Renal cortex interstitium (tissue), 11 donors: ENCODE data around the gene POLR2F. TPM values are rescaled to one million over a fixed set of nuclear protein-coding genes. Genes with fewer than 3 reads are reported as not detected.
"Not testable (repeated sequence)": the region's sequence is repeated elsewhere in the genome, so short reads cannot be mapped to it uniquely, and the experiment has no call there.

Experiments
- DNase-seq, 11 donors: peaks; one replicate each; pipeline ENCODE4 v3.0.0-alpha.2; 2013; ENCODE audit warnings: low read depth in 9 of 11, low spot score in 4 of 11; ENCODE audit errors: extremely low read depth in 1 of 11
- polyA plus RNA-seq, 3 donors: library from polyadenylated mRNA; unstranded; fragments of 120-200 nt; gene quantifications; one replicate each; pipeline ENCODE4 v1.2.1, GENCODE V29; 2013; ENCODE audit not compliant: insufficient read length in 3 of 3

POLR2F gene
- polyA plus RNA-seq, 3 donors = 65.2 to 86.6 (median 69.3) TPM

GRCh38 chr22:37970864-37971263, 17.4 kb downstream of the POLR2F start:
- DNase-seq = no peak

DNA sequence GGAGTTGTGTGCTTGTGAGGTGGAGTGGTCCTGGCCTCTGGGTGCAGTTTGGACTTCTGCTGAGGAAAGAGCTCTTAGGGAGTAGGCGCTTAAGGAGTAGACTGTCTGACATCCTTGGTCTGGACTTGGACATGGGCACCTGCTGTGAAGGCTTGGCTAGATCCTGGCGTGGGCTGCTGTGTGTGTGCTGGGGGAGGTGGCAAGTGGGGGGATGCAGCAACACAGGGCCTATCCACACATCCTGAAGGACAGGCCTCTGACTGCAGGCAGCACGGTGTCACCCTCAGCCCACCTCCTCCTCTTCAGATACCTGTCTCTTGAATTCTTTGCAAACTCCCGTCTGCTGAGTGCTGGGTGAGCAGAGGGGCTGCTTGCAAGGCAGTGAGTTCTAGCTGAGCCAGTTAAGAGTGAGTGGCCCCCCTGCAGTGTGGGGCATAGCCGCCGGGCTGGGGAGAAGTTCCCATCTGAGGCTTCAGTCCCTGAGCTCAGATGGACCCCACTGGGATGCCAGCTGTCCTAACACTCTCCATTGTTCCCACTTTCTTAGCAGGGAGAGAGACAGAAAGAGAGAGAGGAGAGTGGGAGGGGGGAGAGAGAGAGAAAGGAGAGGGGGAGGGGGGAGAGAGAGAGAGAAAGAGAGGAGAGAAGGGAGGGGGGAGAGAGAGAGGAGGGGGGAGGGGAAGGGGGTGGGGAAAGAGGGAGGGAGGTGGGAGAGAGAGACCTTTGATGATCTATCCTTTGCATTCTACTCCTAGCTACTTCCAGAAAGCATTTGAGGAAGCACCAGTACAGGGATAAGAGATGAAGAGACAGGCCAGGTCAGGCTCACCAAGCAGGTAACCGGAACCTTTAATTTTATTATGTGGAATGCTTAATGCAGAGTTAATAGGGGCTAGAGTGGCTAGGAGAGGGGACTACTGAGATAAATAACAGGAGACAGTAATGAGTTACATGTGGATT, 18.3 kb downstream of the POLR2F start:
- DNase-seq = no peak

- DNase-seq = no peak
Measured at GRCh38 chr22:37972527-37972926, 19.0 kb downstream of the POLR2F start.

- DNase-seq = no peak
Measured at GRCh38 chr22:37973271-37974170, 20.0 kb downstream of the POLR2F start.

DNA sequence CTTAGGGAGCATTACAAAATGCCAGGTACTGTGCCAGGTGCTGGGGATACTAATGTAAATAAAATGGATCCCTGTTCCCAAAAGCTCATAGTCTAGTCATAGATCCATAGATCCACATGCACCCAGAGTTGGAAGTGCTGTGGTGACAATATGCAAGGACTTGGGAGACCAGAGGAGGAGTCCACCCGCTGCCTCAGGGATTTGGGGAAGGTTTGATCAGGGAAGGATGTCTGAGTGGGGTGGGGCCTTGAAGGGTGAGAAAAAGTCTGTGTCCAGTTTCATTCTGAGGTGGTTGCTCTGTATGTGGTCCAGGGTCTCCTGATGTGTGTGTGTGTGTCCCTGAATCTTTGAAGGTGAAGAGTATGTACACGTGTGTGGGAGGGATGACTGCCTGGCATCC, 21.7 kb downstream of the POLR2F start:
- no peak for DNase-seq

DNA sequence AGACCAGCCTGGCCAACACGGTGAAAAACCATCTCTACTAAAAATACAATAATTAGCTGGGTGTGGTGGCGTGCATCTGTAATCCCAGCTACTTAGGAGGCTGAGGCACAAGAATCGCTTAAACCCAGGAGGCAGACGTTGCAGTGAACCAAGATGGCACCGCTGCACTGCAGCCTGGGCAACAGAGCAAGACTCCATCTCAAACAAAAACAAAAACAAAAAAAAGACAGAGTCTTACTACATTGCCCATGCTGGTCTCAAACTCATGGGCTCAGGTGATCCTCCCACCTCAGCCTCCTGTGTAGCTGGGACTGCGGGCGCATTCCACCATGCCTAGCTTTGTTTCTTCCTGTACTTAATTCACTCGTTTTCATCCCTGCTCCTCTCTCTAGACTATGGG, 22.5 kb downstream of the POLR2F start:
- not testable (repeated sequence) for DNase-seq

DNA sequence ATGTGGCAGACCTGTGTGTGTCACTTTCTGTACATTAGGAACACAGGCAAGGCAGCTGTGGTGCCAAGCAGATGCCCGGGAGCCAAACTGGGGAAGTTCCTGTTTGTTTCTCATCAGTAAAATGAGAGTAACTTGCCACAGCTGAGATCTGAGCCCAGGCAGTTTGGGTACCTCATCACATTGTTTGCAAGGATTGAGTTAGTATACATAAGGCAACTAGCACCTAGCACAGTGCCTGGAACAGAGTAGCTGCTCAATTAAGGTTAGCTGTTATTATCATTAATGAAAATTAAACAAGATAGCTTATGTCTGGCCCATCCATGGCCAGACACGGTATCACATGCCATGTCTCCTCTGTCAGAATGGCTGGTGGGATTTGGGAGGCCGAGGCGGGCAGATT, 23.0 kb downstream of the POLR2F start:
- DNase-seq = no peak

- DNase-seq = no peak
Measured at GRCh38 chr22:37979782-37980181, 26.3 kb downstream of the POLR2F start.

GRCh38 chr22:37981282-37982011, 27.9 kb downstream of the POLR2F start:
- DNase-seq = no peak

DNA sequence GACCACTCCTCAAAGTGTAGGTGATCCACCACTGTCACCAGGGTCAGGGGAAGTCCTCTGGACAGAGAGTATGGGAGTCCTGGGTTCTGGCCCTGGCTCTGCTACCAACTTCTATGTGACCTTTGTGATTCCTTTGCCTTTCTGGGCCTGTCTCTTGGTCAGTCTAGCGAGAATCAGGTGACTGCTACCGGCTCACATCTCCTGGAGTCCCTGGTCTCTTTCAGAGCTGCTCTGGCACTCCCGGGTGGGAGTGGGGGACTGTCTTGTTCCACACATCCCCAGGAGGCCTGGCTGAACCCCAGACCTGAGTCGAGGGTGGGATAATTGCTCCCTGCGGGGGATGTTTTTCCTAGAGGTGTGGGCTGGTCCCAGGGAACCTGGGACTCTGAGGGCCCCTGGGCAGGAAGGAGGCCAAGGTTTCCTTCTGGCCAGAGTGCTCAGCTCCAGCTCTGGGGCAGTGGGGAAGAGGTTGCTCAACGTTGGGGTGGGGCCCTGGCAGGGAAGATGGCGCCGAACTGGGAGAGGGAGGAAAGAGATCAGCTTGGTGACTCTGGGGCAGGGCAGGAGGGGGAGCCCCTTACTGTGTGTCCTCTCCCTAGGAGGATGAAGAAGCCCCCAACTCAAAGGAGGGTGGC, 28.8 kb downstream of the POLR2F start:
- no peak for DNase-seq

- peak in 2 of 11 donors; percentile 7 to 13 for DNase-seq
Measured at GRCh38 chr22:37982938-37983859, 29.7 kb downstream of the POLR2F start.

GRCh38 chr22:37983860-37984791, 30.6 kb downstream of the POLR2F start, which contains the start of gene SOX10:
SOX10 (minus strand) TSS chr22:37984555; CDS start chr22:37983784, 771 bp downstream.
- DNase-seq = no peak

DNA sequence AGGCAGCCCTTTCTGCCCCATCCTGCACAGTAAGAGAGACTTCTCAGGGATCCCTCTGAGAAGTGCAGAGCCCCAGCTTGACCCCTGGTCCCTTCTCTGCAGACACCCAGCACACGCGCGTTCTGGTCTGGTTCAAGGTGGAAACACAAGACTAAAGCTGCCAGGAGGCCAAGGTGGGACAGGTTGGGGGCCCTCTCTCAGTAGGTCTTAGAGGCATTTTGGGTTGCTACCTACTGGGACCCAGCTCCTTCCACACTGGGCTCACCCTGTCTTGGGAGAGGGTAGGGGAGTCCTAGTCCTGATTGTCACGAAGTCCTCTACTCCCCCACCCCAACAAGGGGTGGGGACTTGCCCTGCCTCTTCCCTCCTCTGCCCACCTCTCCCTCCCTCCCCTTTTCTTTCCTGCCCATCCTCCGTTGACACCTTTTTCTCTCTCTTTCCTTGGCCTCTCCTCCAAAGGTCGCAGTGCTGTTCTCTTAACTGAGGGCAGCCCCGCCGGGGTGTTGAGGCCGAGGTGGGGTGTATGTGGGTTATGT, 31.6 kb downstream of the POLR2F start:
- DNase-seq = no peak

DNA sequence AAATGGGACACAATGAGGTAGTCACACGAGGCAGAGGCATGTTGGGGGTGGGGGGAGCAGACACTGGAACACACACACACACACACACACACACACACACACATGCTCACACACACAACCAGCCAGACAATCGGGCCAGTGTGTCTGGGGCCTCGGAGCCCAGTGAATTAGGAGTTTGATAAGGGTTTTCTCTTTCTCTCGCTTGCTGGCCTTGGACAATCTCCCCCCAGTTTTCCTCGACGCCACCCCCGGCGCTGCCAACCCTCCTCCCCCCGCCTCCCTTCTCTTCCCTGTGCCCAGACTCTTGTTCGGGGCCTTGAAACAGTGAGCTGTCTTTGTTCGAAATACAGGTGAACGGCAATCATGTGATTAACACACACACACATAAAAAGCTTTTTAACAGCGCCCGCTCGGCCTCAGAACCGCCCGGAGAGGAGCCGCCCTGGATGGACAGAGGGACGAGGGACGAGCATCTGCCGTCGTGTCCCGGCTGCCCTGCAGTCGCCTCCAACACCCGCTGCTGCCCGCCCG, 32.3 kb downstream of the POLR2F start:
- no peak for DNase-seq

DNA sequence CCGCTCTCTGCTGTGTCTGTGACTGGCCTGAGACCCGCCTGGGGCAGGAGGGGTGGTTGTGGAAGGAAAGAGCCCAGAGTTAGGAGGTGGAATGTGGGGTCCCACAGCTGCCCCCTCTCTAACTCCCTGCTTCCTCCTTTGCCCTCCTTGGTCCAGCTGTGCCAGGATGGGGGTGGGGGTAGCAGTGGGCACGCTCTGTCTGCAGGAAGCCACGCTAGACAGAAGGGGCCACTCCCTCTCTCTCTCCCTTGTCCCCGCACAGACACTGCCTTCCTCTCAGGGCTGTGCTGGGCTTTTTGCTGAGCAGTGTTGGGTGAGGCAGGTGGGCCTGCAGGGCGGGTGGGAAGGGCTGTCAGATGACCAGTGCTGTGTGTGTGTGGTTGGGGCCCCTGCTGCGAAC, 32.9 kb downstream of the POLR2F start:
- DNase-seq = no peak
